Measurements from ENCODE around the gene ORMDL3. TPM values are rescaled to one million over a fixed set of nuclear protein-coding genes. Genes with fewer than 3 reads are reported as not detected.
A peak's percentile ranks its signal among the peaks of the same experiment; 100 is the strongest.
"Not testable (repeated sequence)": the region's sequence is repeated elsewhere in the genome, so short reads cannot be mapped to it uniquely, and the experiment has no call there.

ORMDL3 gene
- total and polyA plus RNA-seq, 2 experiments from 2014 or later = 56.4 to 73.3 TPM

- no peaks in the 10 kb centered on the region for H3K9me2 ChIP-seq (replicated peaks; ENCODE audit: insufficient read depth)
- H3K36me3 ChIP-seq (replicated peaks; ENCODE audit: insufficient read depth, low read depth) = no peaks in the 10 kb centered on the region
- no peak overlapping the region for H2AFZ ChIP-seq
- H3K27me3 ChIP-seq = no peaks in the 10 kb centered on the region
- no peaks in the 10 kb centered on the region for H3K9me3 ChIP-seq (ENCODE audit: low read depth)
- H3K27ac ChIP-seq = peak overlapping the region; percentile 37
- DNase-seq (ENCODE audit: low spot score) = no peak
- WGBS (ENCODE audit: low lambda C conversion rate, missing lambda C conversion rate) = 82% methylated on average over 2 of the region's 2 CpGs
- H3K4me1 ChIP-seq (ENCODE audit: insufficient read depth) = peaks cover 8% of the 10 kb centered on the region
- no peak overlapping the region for H3K4me3 ChIP-seq
- H4K20me1 ChIP-seq (ENCODE audit: insufficient read depth, poor library complexity, severe bottlenecking) = no peaks in the 10 kb centered on the region
- no peak overlapping the region for H3K4me2 ChIP-seq
- no peaks in the 10 kb centered on the region for H3K79me2 ChIP-seq
- no peak for TF ChIP-seq EZH2phosphoT487 (IDR thresholded peaks at IDR 0.05; ENCODE audit: low read depth, severe bottlenecking, unreplicated experiment)
- no peak for TF ChIP-seq EZH2 (IDR thresholded peaks at IDR 0.05; ENCODE audit: borderline replicate concordance)
- TF ChIP-seq, protein P1, sequence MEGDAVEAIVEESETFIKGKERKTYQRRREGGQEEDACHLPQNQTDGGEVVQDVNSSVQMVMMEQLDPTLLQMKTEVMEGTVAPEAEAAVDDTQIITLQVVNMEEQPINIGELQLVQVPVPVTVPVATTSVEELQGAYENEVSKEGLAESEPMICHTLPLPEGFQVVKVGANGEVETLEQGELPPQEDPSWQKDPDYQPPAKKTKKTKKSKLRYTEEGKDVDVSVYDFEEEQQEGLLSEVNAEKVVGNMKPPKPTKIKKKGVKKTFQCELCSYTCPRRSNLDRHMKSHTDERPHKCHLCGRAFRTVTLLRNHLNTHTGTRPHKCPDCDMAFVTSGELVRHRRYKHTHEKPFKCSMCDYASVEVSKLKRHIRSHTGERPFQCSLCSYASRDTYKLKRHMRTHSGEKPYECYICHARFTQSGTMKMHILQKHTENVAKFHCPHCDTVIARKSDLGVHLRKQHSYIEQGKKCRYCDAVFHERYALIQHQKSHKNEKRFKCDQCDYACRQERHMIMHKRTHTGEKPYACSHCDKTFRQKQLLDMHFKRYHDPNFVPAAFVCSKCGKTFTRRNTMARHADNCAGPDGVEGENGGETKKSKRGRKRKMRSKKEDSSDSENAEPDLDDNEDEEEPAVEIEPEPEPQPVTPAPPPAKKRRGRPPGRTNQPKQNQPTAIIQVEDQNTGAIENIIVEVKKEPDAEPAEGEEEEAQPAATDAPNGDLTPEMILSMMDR (IDR thresholded peaks at IDR 0.05; ENCODE audit: poor library complexity) = no peak
Observed at GRCh38 chr17:39949028-39949427, 21.6 kb upstream of the ORMDL3 start.

- not testable (repeated sequence) for H3K9me2 ChIP-seq (replicated peaks; ENCODE audit: insufficient read depth); H3K79me2 ChIP-seq; H3K36me3 ChIP-seq (replicated peaks; ENCODE audit: insufficient read depth, low read depth); H3K4me2 ChIP-seq; H3K9me3 ChIP-seq (ENCODE audit: low read depth); H3K4me3 ChIP-seq; H3K27me3 ChIP-seq; H3K4me1 ChIP-seq (ENCODE audit: insufficient read depth); DNase-seq (ENCODE audit: low spot score); H4K20me1 ChIP-seq (ENCODE audit: insufficient read depth, poor library complexity, severe bottlenecking); H2AFZ ChIP-seq
- 91% methylated on average over 5 of the region's 5 CpGs for WGBS (ENCODE audit: low lambda C conversion rate, missing lambda C conversion rate)
- H3K27ac ChIP-seq = peak overlapping the region; percentile 37
Observed at GRCh38 chr17:39948489-39948828, 21.1 kb upstream of the ORMDL3 start.

- Histone ChIP-seq H3K4me3 (no peak overlapping the region), H3K27me3 (no peaks in the 10 kb centered on the region), H4K20me1 (ENCODE audit: insufficient read depth, poor library complexity, severe bottlenecking) (no peaks in the 10 kb centered on the region), H3K9me2 (replicated peaks; ENCODE audit: insufficient read depth) (no peaks in the 10 kb centered on the region), H2AFZ (no peak overlapping the region), H3K27ac (no peak overlapping the region), H3K4me2 (no peak overlapping the region), H3K9me3 (ENCODE audit: low read depth) (no peaks in the 10 kb centered on the region), H3K36me3 (replicated peaks; ENCODE audit: insufficient read depth, low read depth) (no peaks in the 10 kb centered on the region), H3K79me2 (no peaks in the 10 kb centered on the region), H3K4me1 (ENCODE audit: insufficient read depth) (no peaks in the 10 kb centered on the region)
- TF ChIP-seq, protein P1 (IDR thresholded peaks at IDR 0.05; ENCODE audit: poor library complexity) = no peak
- no peak for TF ChIP-seq EZH2 (IDR thresholded peaks at IDR 0.05; ENCODE audit: borderline replicate concordance)
- TF ChIP-seq EZH2phosphoT487 (IDR thresholded peaks at IDR 0.05; ENCODE audit: low read depth, severe bottlenecking, unreplicated experiment) = no peak
- DNase-seq (ENCODE audit: low spot score) = no peak
- 81% methylated on average over 15 of the region's 15 CpGs for WGBS (ENCODE audit: low lambda C conversion rate, missing lambda C conversion rate)
Observed at GRCh38 chr17:39946551-39947330, 19.3 kb upstream of the ORMDL3 start.

DNA sequence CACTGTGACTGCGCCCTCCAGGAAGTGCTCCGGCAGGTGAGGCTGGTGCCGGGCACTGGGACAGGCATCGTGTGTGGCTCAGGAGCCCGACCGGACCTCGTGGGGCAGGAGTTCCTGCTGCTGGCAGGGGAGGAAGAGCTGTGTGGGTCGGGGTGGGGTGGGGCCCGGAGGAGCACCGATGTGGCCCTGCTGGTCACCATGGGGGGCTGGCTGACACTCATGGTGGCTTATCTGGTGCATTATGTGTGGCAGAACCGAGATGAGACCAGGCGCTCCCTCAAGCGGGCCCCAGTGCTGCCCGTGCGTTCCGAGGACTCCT, 17.0 kb upstream of the ORMDL3 start:
- no peak for DNase-seq (ENCODE audit: low spot score)
- Histone ChIP-seq H3K4me3 (no peak overlapping the region), H2AFZ (no peak overlapping the region), H3K4me1 (ENCODE audit: insufficient read depth) (peaks cover 6% of the 10 kb centered on the region), H3K9me3 (ENCODE audit: low read depth) (no peaks in the 10 kb centered on the region), H3K4me2 (no peak overlapping the region), H3K9me2 (replicated peaks; ENCODE audit: insufficient read depth) (no peaks in the 10 kb centered on the region), H3K27ac (no peak overlapping the region), H4K20me1 (ENCODE audit: insufficient read depth, poor library complexity, severe bottlenecking) (no peaks in the 10 kb centered on the region), H3K27me3 (no peaks in the 10 kb centered on the region), H3K36me3 (replicated peaks; ENCODE audit: insufficient read depth, low read depth) (no peaks in the 10 kb centered on the region), H3K79me2 (no peaks in the 10 kb centered on the region)
- 94% methylated on average over 9 of the region's 16 CpGs for WGBS (ENCODE audit: low lambda C conversion rate, missing lambda C conversion rate)
- TF ChIP-seq, protein P1 (IDR thresholded peaks at IDR 0.05; ENCODE audit: poor library complexity) = no peak
- TF ChIP-seq EZH2phosphoT487 (IDR thresholded peaks at IDR 0.05; ENCODE audit: low read depth, severe bottlenecking, unreplicated experiment) = no peak
- TF ChIP-seq EZH2 (IDR thresholded peaks at IDR 0.05; ENCODE audit: borderline replicate concordance) = no peak

Data from hepatocyte (in vitro differentiated cells).